OCI-LY7 (cell line): ENCODE results near the gene GTF2F1.

Experiments
- CTCF ChIP-seq: fragments of 200-600 bp; sonication (generic); conservative IDR thresholded peaks from 2 replicates; pipeline ENCODE4 v1.5.1; 2014; ENCODE audit warnings: mild to moderate bottlenecking, antibody characterized with exemption, low read length, moderate library complexity, mixed read lengths
- EZH2phosphoT487 ChIP-seq: fragments of 200-600 bp; sonication (generic); IDR thresholded peaks from 2 replicates; pipeline ENCODE4 v1.6.1; 2018; ENCODE audit warnings: low read depth, borderline replicate concordance, mild to moderate bottlenecking, mixed run types, antibody characterized with exemption, low read length, moderate library complexity, mixed read lengths

- TF ChIP-seq CTCF (no peak), EZH2phosphoT487 (no peak)
Measured at GRCh38 chr19:6373813-6374108, 19.2 kb downstream of the GTF2F1 start.
